Esophagus squamous epithelium (tissue), 4 donors: ENCODE data around the gene TAP2.

Experiments
- POLR2A ChIP-seq, 4 donors: fragments of 450-650 bp; IDR thresholded peaks; one replicate each; pipeline ENCODE4 v1.6.1; 2017; ENCODE audit warnings: antibody characterized with exemption in 4 of 4, mild to moderate bottlenecking in 4 of 4, moderate library complexity in 3 of 4
- TF ChIP-seq, protein P1 (sequence below), 6 experiments: fragments of 450-650 bp in 4 of 6; fragments of 200-600 bp in 2 of 6; sonication (generic) in 2 of 6; IDR thresholded peaks; one replicate each; pipeline ENCODE4 v1.5.1; 2016 to 2019; ENCODE audit warnings: antibody characterized with exemption in 6 of 6, mild to moderate bottlenecking in 4 of 6, moderate library complexity in 4 of 6

GRCh38 chr6:32883789-32884188 lies 45.2 kb upstream of the TAP2 start:
- TF ChIP-seq, protein P1, sequence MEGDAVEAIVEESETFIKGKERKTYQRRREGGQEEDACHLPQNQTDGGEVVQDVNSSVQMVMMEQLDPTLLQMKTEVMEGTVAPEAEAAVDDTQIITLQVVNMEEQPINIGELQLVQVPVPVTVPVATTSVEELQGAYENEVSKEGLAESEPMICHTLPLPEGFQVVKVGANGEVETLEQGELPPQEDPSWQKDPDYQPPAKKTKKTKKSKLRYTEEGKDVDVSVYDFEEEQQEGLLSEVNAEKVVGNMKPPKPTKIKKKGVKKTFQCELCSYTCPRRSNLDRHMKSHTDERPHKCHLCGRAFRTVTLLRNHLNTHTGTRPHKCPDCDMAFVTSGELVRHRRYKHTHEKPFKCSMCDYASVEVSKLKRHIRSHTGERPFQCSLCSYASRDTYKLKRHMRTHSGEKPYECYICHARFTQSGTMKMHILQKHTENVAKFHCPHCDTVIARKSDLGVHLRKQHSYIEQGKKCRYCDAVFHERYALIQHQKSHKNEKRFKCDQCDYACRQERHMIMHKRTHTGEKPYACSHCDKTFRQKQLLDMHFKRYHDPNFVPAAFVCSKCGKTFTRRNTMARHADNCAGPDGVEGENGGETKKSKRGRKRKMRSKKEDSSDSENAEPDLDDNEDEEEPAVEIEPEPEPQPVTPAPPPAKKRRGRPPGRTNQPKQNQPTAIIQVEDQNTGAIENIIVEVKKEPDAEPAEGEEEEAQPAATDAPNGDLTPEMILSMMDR (IDR thresholded peaks at IDR 0.05): no peak
- TF ChIP-seq POLR2A (IDR thresholded peaks at IDR 0.05): no peak
